T-helper 1 cell treated with Interleukin-12 subunit alpha and Interleukin-12 subunit beta and Interleukin-4 antibody, amounts not matched to agents 30 ng/mL and 1 ng/mL, for 36 hours (primary cell): ENCODE results near the gene BTN2A1. TPM values are rescaled to one million over a fixed set of nuclear protein-coding genes. Genes with fewer than 3 reads are reported as not detected.
"Not testable (repeated sequence)": the region's sequence is repeated elsewhere in the genome, so short reads cannot be mapped to it uniquely, and the experiment has no call there.

Source experiments
- intact Hi-C: fragments of 100-400 bp; cut with micrococcal nuclease; formaldehyde crosslinking; loops from one replicate; pipeline ENCODE4 v1.15.1; 2024
- total RNA-seq: library from RNA; stranded (reverse); gene quantifications from 2 replicates; pipeline ENCODE4 v1.2.3, GENCODE V29; 2022

The BTN2A1 gene
- total RNA-seq, 1 donor from 2014 or later = 32.7 TPM

- intact Hi-C loops = no loop called here
These were observed 26.2 kb upstream of the BTN2A1 start for GRCh38 chr6:26431258-26432172.

GRCh38 chr6:26432627-26433201, 25.0 kb upstream of the BTN2A1 start:
- intact Hi-C loops = no loop called here

- intact Hi-C loops = not testable (repeated sequence)
These were observed 24.1 kb upstream of the BTN2A1 start for GRCh38 chr6:26433680-26434079.

GRCh38 chr6:26436018-26436417, 21.7 kb upstream of the BTN2A1 start:
- intact Hi-C loops = no loop called here

- intact Hi-C loops = no loop called here
These were observed 20.2 kb upstream of the BTN2A1 start for GRCh38 chr6:26437550-26437949.

GRCh38 chr6:26438000-26438399, 19.8 kb upstream of the BTN2A1 start:
- intact Hi-C loops = no loop called here

- intact Hi-C loops = loop anchor here (1.0 kb wide), 9 partner anchors 18 to 168 kb away; partner anchors contain the start of genes BTN2A1, BTN2A2, BTN3A1 and BTN3A2
These were observed 18.3 kb upstream of the BTN2A1 start for GRCh38 chr6:26439151-26440125.

GRCh38 chr6:26440977-26441358, 16.8 kb upstream of the BTN2A1 start:
- intact Hi-C loops = loop anchor here (1.0 kb wide), 9 partner anchors 16 to 170 kb away; partner anchors contain the start of genes BTN2A1, BTN2A2, BTN3A1 and BTN3A2

- intact Hi-C loops = no loop called here
These were observed 15.8 kb upstream of the BTN2A1 start for GRCh38 chr6:26441977-26442376.

- intact Hi-C loops = no loop called here
These were observed 11.7 kb upstream of the BTN2A1 start for GRCh38 chr6:26445934-26446667.

GRCh38 chr6:26447257-26447656, 10.5 kb upstream of the BTN2A1 start:
- intact Hi-C loops = no loop called here

GRCh38 chr6:26450240-26450639, 7.5 kb upstream of the BTN2A1 start:
- intact Hi-C loops = no loop called here

GRCh38 chr6:26452631-26453235, 5.0 kb upstream of the BTN2A1 start:
- intact Hi-C loops = no loop called here

- intact Hi-C loops = loop anchor here (5.0 kb wide), 1 partner anchor 72 kb away; the partner anchor contains the start of gene BTN2A2
These were observed 3.1 kb upstream of the BTN2A1 start for GRCh38 chr6:26454631-26455030.

- intact Hi-C loops = loop anchor here (5.0 kb wide), 1 partner anchor 73 kb away; the partner anchor contains the start of gene BTN2A2
These were observed 2.3 kb upstream of the BTN2A1 start for GRCh38 chr6:26455357-26455970.

GRCh38 chr6:26457264-26457805, 420 bp upstream of the BTN2A1 start:
- intact Hi-C loops = loop anchor here (1.0 to 5.0 kb wide), 11 partner anchors 16 to 139 kb away; partner anchors contain the start of genes ABT1, BTN2A2, BTN3A1 and BTN3A2

GRCh38 chr6:26459023-26459810, 1.5 kb downstream of the BTN2A1 start:
- intact Hi-C loops = loop anchor here (5.0 kb wide), 1 partner anchor 77 kb away; the partner anchor contains the start of gene BTN2A2

- intact Hi-C loops = not testable (repeated sequence)
These were observed 3.6 kb downstream of the BTN2A1 start for GRCh38 chr6:26461353-26461752.
